ENCODE measurements around the gene CPNE4.

DNA sequence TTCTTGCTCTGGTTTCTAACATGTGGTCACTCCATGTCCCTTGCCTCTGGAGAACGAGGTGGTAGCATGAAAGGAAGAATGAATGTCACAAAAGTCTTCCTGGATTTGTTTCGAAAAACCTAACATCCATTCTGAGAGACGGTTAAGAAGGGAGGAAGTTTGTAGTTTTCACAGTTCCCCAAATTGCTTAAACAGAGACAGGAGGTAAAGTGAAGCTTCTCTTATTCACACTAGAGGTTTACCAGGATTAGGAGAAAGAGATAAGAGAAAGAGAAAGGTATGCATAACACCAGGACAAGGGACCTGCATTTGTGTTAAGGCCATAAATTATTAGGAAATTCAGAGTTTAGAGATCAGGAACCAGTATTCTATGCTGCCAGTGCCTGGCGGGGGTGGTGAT, 228.1 kb downstream of the CPNE4 start:
- TF ChIP-seq CTCF (conservative IDR thresholded peaks at IDR 0.05; ENCODE audit: low read length) (no peak), EZH2phosphoT487 (IDR thresholded peaks at IDR 0.05; ENCODE audit: borderline replicate concordance) (no peak)
